H1 (cell line): ENCODE data around the gene KCNIP3. TPM values are rescaled to one million over a fixed set of nuclear protein-coding genes. Genes with fewer than 3 reads are reported as not detected.

Source experiments
- CTCF ChIA-PET: fragments of 300-600 bp; sonication (Branson Sonifier 250); formaldehyde crosslinking; loops from one replicate; lab custom pipeline; 2021; ENCODE audit not compliant: partially characterized antibody; lab: Charles Lee
- POLR2A ChIA-PET: fragments of 300-600 bp; sonication (Branson Sonifier 250); formaldehyde crosslinking; loops from one replicate; lab custom pipeline; 2021; ENCODE audit warnings: inconsistent platforms; ENCODE audit not compliant: partially characterized antibody; lab: Charles Lee
- DNase-seq, 2 experiments: peaks; one replicate each; pipeline versions ENCODE4 v3.0.0 to v3.0.0-alpha.2; 2010 to 2022; ENCODE audit warnings: low spot score in 2 of 2, low read depth in 1 of 2, mixed read lengths in 1 of 2
- FAIRE-seq: peaks from 2 replicates; lab custom pipeline; 2011; peaks lifted over from hg19 to GRCh38; lab: Jason Lieb, UNC
- H2AFZ ChIP-seq: 2 replicates; pipeline ENCODE4 v1.8.1; 2012; ENCODE audit warnings: low read length, inconsistent platforms
- H2AK5ac ChIP-seq: 2 replicates; pipeline ENCODE4 v1.6.1; 2013; ENCODE audit warnings: low read depth, low read length
- H2BK120ac ChIP-seq: replicated peaks from 2 replicates; pipeline ENCODE3; 2013; ENCODE audit warnings: low read depth, low read length, inconsistent platforms
- H2BK12ac ChIP-seq: 2 replicates; pipeline ENCODE4 v1.6.1; 2013; ENCODE audit warnings: low read depth, low read length
- H2BK15ac ChIP-seq: 2 replicates; pipeline ENCODE4 v1.6.1; 2013; ENCODE audit warnings: low read length
- H2BK20ac ChIP-seq: 2 replicates; pipeline ENCODE4 v1.6.1; 2013; ENCODE audit warnings: low read length
- H2BK5ac ChIP-seq: 2 replicates; pipeline ENCODE4 v1.6.1; 2013; ENCODE audit warnings: low read depth, low read length
- H3K14ac ChIP-seq: 2 replicates; pipeline ENCODE4 v1.6.1; 2013; ENCODE audit warnings: inconsistent platforms; ENCODE audit not compliant: insufficient read length
- H3K18ac ChIP-seq: 2 replicates; pipeline ENCODE4 v1.6.1; 2013; ENCODE audit warnings: low read length; ENCODE audit errors: extremely low read depth
- H3K23ac ChIP-seq: 2 replicates; pipeline ENCODE4 v1.6.1; 2013; ENCODE audit warnings: inconsistent platforms; ENCODE audit not compliant: insufficient read length
- H3K23me2 ChIP-seq: 2 replicates; pipeline ENCODE4 v1.6.1; 2013; ENCODE audit warnings: low read depth, low read length
- H3K27ac ChIP-seq: 2 replicates; pipeline ENCODE4 v1.6.1; 2011; ENCODE audit warnings: low read depth, low read length, inconsistent platforms
- H3K27me3 ChIP-seq, 4 experiments: replicated peaks in 1 of 4; 1 replicate in 1 of 4; 2 replicates in 3 of 4; pipeline versions ENCODE4 v1.6.1 to v1.8.1; 2011 to 2013; ENCODE audit warnings: low read length in 3 of 4, mild to moderate bottlenecking in 3 of 4, inconsistent platforms in 2 of 4, mixed read lengths in 2 of 4, moderate library complexity in 1 of 4; ENCODE audit not compliant: control insufficient read depth in 3 of 4, insufficient read depth in 3 of 4; ENCODE audit errors: extremely low read depth in 1 of 4
- H3K36me3 ChIP-seq, 4 experiments: 2 replicates each; pipeline versions ENCODE4 v1.6.1 to v1.8.1; 2011 to 2013; ENCODE audit warnings: mild to moderate bottlenecking in 4 of 4, low read length in 3 of 4, moderate library complexity in 2 of 4, control low read depth in 1 of 4, inconsistent platforms in 1 of 4; ENCODE audit not compliant: insufficient read depth in 4 of 4, control insufficient read depth in 2 of 4
- H3K4ac ChIP-seq: replicated peaks from 2 replicates; pipeline ENCODE3; 2013; ENCODE audit warnings: low read length, low read depth, mixed read lengths, inconsistent platforms; ENCODE audit not compliant: insufficient read length
- H3K4me1 ChIP-seq, 4 experiments: replicated peaks in 1 of 4; 1 replicate in 1 of 4; 2 replicates in 3 of 4; pipeline versions ENCODE4 v1.6.1 to v1.8.1; 2011 to 2013; ENCODE audit warnings: low read length in 3 of 4, inconsistent platforms in 2 of 4, mixed read lengths in 1 of 4; ENCODE audit not compliant: insufficient read depth in 4 of 4, control insufficient read depth in 3 of 4
- H3K4me2 ChIP-seq, 2 experiments: 2 replicates each; pipeline versions ENCODE4 v1.6.1 to v1.8.1; 2011 to 2013; ENCODE audit warnings: low read depth in 2 of 2, low read length in 2 of 2, control low read depth in 1 of 2, inconsistent platforms in 1 of 2, mild to moderate bottlenecking in 1 of 2; ENCODE audit not compliant: insufficient read depth in 1 of 2
- H3K4me3 ChIP-seq, 4 experiments: fragments of 200-600, 300-600 bp in 1 of 4; sonication (generic), shearing (Covaris generic), sonication (Bioruptor Twin) in 1 of 4; 2 replicates each; pipeline versions ENCODE4 v1.5.1 to v1.8.1; 2011 to 2016; ENCODE audit warnings: low read length in 4 of 4, low read depth in 3 of 4, control low read depth in 2 of 4, inconsistent platforms in 2 of 4, mild to moderate bottlenecking in 2 of 4, mixed read lengths in 1 of 4, moderate library complexity in 1 of 4; ENCODE audit not compliant: insufficient read depth in 2 of 4; ENCODE audit errors: extremely low read depth in 1 of 4
- H3K56ac ChIP-seq: replicated peaks from 2 replicates; pipeline ENCODE3; 2013; ENCODE audit warnings: low read depth, mild to moderate bottlenecking, mixed read lengths, low read length, inconsistent platforms; ENCODE audit not compliant: insufficient read length
- H3K79me1 ChIP-seq: 2 replicates; pipeline ENCODE4 v1.6.1; 2013; ENCODE audit warnings: low read depth, low read length, control low read depth
- H3K79me2 ChIP-seq, 2 experiments: 2 replicates each; pipeline versions ENCODE4 v1.6.1 to v1.8.1; 2012 to 2013; ENCODE audit warnings: low read length in 2 of 2, mild to moderate bottlenecking in 2 of 2, inconsistent platforms in 1 of 2; ENCODE audit not compliant: insufficient read depth in 2 of 2, control insufficient read depth in 1 of 2
- H3K9ac ChIP-seq, 4 experiments: replicated peaks in 1 of 4; 1 replicate in 1 of 4; 2 replicates in 3 of 4; pipeline versions ENCODE4 v1.6.1 to v1.8.1; 2011 to 2013; ENCODE audit warnings: low read depth in 3 of 4, low read length in 3 of 4, control low read depth in 2 of 4, mild to moderate bottlenecking in 2 of 4, moderate library complexity in 2 of 4, inconsistent platforms in 1 of 4; ENCODE audit errors: extremely low read depth in 1 of 4
- H3K9me3 ChIP-seq, 2 experiments: 2 replicates each; pipeline versions ENCODE4 v1.6.1 to v1.8.1; 2012 to 2013; ENCODE audit warnings: mild to moderate bottlenecking in 2 of 2, moderate library complexity in 2 of 2, control low read depth in 1 of 2, inconsistent platforms in 1 of 2, low read depth in 1 of 2, low read length in 1 of 2, mixed read lengths in 1 of 2; ENCODE audit not compliant: insufficient read depth in 2 of 2
- H4K20me1 ChIP-seq, 2 experiments: replicated peaks in 1 of 2; 2 replicates each; pipeline versions ENCODE3 to v1.8.1; 2011 to 2013; ENCODE audit warnings: inconsistent platforms in 2 of 2, low read length in 2 of 2, mild to moderate bottlenecking in 1 of 2; ENCODE audit not compliant: insufficient read depth in 2 of 2, control insufficient read depth in 1 of 2
- H4K5ac ChIP-seq: 2 replicates; pipeline ENCODE4 v1.6.1; 2013; ENCODE audit warnings: low read length, low read depth, mixed read lengths, inconsistent platforms; ENCODE audit not compliant: insufficient read length
- H4K8ac ChIP-seq: 2 replicates; pipeline ENCODE4 v1.8.0; 2013; ENCODE audit warnings: mild to moderate bottlenecking, moderate library complexity, low read length, inconsistent platforms; ENCODE audit not compliant: insufficient read depth; ENCODE audit errors: extremely low read depth
- H4K91ac ChIP-seq: replicated peaks from 2 replicates; pipeline ENCODE3; 2013; ENCODE audit warnings: low read length, mixed read lengths, inconsistent platforms; ENCODE audit not compliant: insufficient read length
- BRCA1 ChIP-seq: IDR thresholded peaks from 2 replicates; pipeline ENCODE4 v1.6.1; 2012; ENCODE audit warnings: low read depth, low read length, improper control_type of control experiment
- CHD1 ChIP-seq: IDR thresholded peaks from 2 replicates; pipeline ENCODE4 v1.6.1; 2012; ENCODE audit warnings: low read depth, low read length, improper control_type of control experiment
- CHD2 ChIP-seq: IDR thresholded peaks from 2 replicates; pipeline ENCODE4 v1.6.1; 2012; ENCODE audit warnings: low read length, improper control_type of control experiment
- KDM4A ChIP-seq: IDR thresholded peaks from one replicate; pipeline ENCODE4 v1.7.1; 2012; ENCODE audit warnings: low read depth, mild to moderate bottlenecking, moderate library complexity, low read length, inconsistent platforms; ENCODE audit not compliant: severe bottlenecking
- KDM5A ChIP-seq: fragments of 200-600 bp; IDR thresholded peaks from 2 replicates; pipeline ENCODE4 v1.7.1; 2012; ENCODE audit warnings: mild to moderate bottlenecking, low read length, inconsistent platforms, mixed read lengths
- SRF ChIP-seq: IDR thresholded peaks from 2 replicates; pipeline ENCODE4 v1.6.1; 2011; ENCODE audit warnings: mild to moderate bottlenecking, low read depth, low read length, moderate library complexity
- WGBS, 2 experiments: shearing (Covaris generic) in 1 of 2; methylation state at CpG; one replicate each; pipeline versions ENCODE4 v1.1.6 to v1.1.7; 2013 to 2015; ENCODE audit warnings: low lambda C conversion rate in 2 of 2, mixed read lengths in 2 of 2, inconsistent platforms in 1 of 2, low coverage in 1 of 2, missing lambda C conversion rate in 1 of 2; ENCODE audit not compliant: insufficient replicate concordance in 2 of 2, insufficient coverage in 1 of 2, insufficient read length in 1 of 2; ENCODE audit errors: extremely low coverage in 1 of 2, missing lambda C conversion rate in 1 of 2; 5-methylcytosine and 5-hydroxymethylcytosine counted together
- polyA plus RNA-seq, 7 experiments: library from polyadenylated mRNA; depleted of rRNA in 3 of 7; stranded (reverse) in 5 of 7; unstranded in 2 of 7; fragments of >200 nt in 5 of 7; fragments of 200-250 nt in 2 of 7; gene quantifications; 1 replicate in 5 of 7; 2 replicates in 1 of 7; 4 replicates in 1 of 7; pipeline versions ENCODE4 v1.2.1 to v1.2.3, GENCODE V29; 2011 to 2013; ENCODE audit warnings: missing spikeins in 2 of 7, mixed read lengths in 2 of 7
- total RNA-seq: library from RNA; stranded (reverse); fragmentation: NEBNext Ultra II Directional; extraction: Animal tissue kit (Norgen Biotek cat#: 25700); gene quantifications from 2 replicates; pipeline ENCODE4 v1.2.1, GENCODE V29; 2021
- TF ChIP-seq, protein P1 (sequence below): IDR thresholded peaks from 2 replicates; pipeline ENCODE4 v1.6.1; 2012; ENCODE audit warnings: low read length, inconsistent platforms
- TF ChIP-seq, protein P2 (sequence below): IDR thresholded peaks from 2 replicates; pipeline ENCODE4 v1.6.1; 2012; ENCODE audit warnings: inconsistent platforms

The KCNIP3 gene
- total and polyA plus RNA-seq, 2 of the 8 experiments (the other 6 are each of a cell fraction or from before 2014, with no cell fraction given), result 0.33 to 1.9 TPM

DNA sequence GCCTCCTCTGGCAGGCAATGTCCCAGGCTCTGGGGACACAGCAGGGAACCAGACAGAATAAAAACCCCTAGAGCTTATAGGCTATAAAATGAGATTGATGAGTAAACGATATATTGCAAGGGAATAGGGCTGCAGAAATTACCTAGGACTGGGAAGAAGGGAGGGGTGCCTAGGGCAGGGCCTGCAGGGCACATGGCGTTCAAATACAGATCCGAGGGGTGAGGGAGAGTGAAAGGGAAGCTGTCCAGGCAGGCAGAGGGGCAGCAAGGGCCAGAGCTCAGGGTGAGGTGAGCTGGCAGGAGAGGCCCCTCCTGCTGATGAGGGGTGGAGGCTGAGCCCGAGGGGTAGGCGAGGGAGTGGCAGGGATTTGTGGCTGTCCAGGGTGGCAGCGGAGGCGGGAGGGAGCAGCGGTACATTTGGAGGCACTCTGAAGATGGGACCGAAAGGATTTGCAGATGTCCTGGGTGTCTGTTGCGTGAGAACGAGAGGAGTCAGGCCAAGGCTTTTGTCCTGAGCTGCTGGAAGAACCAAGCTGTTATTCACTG is 33.7 kb downstream of the KCNIP3 start:
- 80% methylated on average over 10 of the region's 11 CpGs; no CpG with 5 or more reads in 1 of the 2 experiments for WGBS, 2 experiments

More for the DNA sequence above, 33.7 kb downstream of the KCNIP3 start:
- Histone ChIP-seq H2BK12ac (no peak overlapping the region), H3K27ac (no peak overlapping the region), H3K79me2 (no peaks in the 10 kb centered on the region), H4K8ac (no peak overlapping the region), H2AK5ac (no peak overlapping the region), H3K23ac (no peak overlapping the region), H3K9ac (no peak overlapping the region), H2BK120ac (no peak overlapping the region), H3K4me3 (no peak overlapping the region), H2BK15ac (no peak overlapping the region), H2BK20ac (no peak overlapping the region), H3K36me3 (no peaks in the 10 kb centered on the region; a peak in 1 of 8 replicates), H3K79me1 (no peaks in the 10 kb centered on the region; the same call in 1 of the 2 replicates), H3K14ac (no peak overlapping the region), H4K91ac (no peak overlapping the region), H3K56ac (no peak overlapping the region), H4K20me1 (peaks cover 0 to 2% of the 10 kb centered on the region in 2 experiments), H3K4me1 (peaks cover 0 to 3% (median 0%) of the 10 kb centered on the region in 4 experiments; a peak in 1 of 7 replicates), H4K5ac (no peak overlapping the region), H3K4ac (no peak overlapping the region), H3K18ac (no peak overlapping the region), H3K9me3 (peaks cover 80 to 96% of the 10 kb centered on the region in 2 experiments), H3K27me3 (no peaks in the 10 kb centered on the region), H3K4me2 (no peak overlapping the region), H2BK5ac (no peak overlapping the region), H3K23me2 (peaks cover 5% of the 10 kb centered on the region; the same call in 1 of the 2 replicates), H2AFZ (no peak overlapping the region)
- CTCF ChIA-PET, result no interaction called here
- POLR2A ChIA-PET, result no interaction called here
- FAIRE-seq (no peak), DNase-seq (no peak)
- TF ChIP-seq SRF (no peak), BRCA1 (no peak), KDM5A (no peak), CHD1 (no peak), CHD2 (no peak), KDM4A (no peak)
- TF ChIP-seq, protein P1, sequence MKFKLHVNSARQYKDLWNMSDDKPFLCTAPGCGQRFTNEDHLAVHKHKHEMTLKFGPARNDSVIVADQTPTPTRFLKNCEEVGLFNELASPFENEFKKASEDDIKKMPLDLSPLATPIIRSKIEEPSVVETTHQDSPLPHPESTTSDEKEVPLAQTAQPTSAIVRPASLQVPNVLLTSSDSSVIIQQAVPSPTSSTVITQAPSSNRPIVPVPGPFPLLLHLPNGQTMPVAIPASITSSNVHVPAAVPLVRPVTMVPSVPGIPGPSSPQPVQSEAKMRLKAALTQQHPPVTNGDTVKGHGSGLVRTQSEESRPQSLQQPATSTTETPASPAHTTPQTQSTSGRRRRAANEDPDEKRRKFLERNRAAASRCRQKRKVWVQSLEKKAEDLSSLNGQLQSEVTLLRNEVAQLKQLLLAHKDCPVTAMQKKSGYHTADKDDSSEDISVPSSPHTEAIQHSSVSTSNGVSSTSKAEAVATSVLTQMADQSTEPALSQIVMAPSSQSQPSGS, result no peak
- TF ChIP-seq, protein P2, sequence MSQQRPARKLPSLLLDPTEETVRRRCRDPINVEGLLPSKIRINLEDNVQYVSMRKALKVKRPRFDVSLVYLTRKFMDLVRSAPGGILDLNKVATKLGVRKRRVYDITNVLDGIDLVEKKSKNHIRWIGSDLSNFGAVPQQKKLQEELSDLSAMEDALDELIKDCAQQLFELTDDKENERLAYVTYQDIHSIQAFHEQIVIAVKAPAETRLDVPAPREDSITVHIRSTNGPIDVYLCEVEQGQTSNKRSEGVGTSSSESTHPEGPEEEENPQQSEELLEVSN, result no peak
